Frontal cortex (tissue), 4 donors: ENCODE results near the gene NFS1. TPM values are rescaled to one million over a fixed set of nuclear protein-coding genes. Genes with fewer than 3 reads are reported as not detected.
"Not testable (repeated sequence)": the region's sequence is repeated elsewhere in the genome, so short reads cannot be mapped to it uniquely, and the experiment has no call there.

Experiments
- DNase-seq, 2 donors: peaks; one replicate each; pipeline ENCODE4 v3.0.0; 2012; ENCODE audit warnings: low spot score in 2 of 2
- FAIRE-seq: peaks from 2 replicates; lab custom pipeline; 2012; peaks lifted over from hg19 to GRCh38; lab: Jason Lieb, UNC
- total RNA-seq: library from RNA; depleted of rRNA; stranded (reverse); fragments of >200 nt; gene quantifications from one replicate; pipeline ENCODE4 v1.2.3, GENCODE V29; 2014
- donor health status: control.
- donor health status: control.
- donor health status: control.

NFS1 gene
- total RNA-seq, 1 donor from 2014 or later: 23.6 TPM

DNA sequence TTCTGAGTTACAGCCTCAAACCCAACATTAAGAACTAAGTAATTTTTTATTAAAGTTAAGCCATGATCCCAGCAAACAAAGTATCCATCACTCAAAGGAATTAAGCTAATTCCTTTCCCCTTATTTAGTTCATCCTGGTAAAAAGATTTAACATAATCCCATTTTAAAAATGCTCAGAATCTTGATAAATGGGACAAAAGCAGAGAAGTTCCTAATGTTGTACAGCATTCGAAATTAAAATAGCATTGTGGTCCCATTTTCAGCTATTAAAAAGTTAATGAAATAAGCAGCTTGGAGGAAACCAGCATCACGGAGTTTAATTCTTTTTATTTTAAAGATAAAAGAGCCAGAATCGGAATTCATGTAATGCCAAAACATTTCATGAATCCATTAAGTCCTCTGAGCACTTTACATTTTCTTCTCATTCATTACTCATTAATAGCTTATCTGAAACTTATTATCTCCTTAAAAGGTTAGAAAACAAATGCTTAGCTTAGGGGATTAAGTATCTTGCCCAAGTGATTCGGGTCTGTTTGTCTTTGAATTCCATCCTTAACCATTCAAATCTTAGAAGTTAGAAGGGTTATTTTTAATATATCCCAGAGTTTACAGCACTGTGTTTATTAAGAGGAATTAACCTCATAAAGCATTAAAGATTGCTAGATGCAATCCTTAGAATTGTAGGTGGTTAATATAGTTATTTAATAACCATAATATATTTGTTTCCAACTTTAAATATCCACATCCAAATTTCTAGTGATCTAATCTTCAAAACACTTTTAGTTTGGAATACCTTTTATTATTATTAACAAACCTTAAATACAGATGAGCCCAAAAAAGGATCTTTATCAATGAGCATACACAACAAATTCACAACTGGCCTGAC, 31.7 kb upstream of the NFS1 start:
- DNase-seq: no peak
- no peak for FAIRE-seq

DNA sequence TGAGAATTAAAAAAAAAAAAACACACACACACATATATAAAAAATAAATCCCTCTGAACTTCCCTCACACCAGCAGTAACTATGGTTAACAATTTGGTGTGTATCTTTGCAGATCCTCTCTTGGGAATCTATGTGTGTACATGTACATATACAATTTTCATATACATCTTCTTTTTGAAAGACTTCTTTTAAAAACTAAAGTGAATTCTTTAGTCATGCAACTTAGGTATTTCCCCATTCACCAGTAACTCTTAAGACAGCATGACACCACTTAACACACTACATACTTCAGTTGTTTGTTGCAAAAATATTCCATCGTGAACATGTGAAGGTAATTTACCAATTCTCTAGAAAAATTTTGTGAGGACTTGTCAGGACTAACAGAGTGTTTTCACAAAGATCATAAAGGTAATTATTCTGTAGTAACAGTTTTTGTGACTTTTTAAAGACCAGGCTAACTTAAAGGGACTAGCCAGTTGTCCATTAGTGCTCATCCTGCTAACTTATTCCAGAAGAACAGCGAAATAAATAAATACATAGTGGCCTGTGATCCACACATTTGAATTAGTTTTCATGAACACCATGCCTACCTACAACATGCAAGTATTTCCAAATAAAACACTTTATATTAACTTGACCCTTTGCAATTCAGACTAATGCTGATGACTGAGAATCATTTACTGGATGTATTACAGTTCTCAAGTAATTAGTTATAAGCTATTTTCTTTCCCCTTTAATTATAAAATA, 30.9 kb upstream of the NFS1 start:
- no peak for DNase-seq
- FAIRE-seq: no peak

GRCh38 chr20:35729283-35729807, 30.2 kb upstream of the NFS1 start:
- DNase-seq (no peak), FAIRE-seq (no peak)

DNA sequence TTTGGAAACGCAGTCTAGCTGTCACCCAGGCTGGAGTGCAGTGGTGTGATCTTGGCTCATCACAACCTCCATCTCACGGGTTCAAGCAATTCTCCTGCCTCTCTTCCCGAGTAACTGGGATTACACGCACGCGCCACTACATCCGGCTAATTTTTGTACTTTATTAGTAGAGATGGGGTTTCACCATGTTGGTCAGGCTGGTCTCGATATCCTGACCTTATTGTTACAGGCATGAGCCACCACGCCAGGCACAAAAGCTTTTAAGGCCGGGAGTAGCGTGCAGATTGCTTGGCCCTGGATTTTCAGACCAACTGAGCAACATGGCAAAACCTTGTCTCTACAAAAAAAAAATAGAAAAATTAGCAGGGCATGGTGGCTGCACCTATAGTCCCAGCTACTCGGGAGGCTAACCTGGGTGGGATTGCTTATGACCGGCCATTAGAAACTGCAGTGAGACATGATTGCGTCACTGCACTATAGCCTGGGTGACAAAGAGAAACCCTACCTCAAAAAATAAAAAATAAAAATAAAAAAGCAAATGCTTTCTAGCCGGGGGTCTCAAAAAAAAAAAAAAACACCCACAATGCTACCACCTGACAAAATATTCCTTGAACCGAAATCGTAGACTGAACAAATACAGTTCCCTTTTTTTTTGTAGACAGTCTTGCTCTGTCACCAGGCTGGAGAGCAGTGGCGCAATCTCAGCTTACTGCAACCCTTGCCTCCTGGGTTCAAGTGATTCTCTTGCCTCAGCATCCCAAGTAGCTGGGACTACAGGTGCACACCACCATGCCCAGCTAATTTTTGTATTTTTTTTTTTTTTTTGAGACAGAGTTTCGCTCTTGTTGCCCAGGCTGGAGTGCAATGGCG, 27.9 kb upstream of the NFS1 start:
- no peak for FAIRE-seq
- no peak for DNase-seq

GRCh38 chr20:35724321-35725230, 25.4 kb upstream of the NFS1 start:
- no peak for FAIRE-seq

DNA sequence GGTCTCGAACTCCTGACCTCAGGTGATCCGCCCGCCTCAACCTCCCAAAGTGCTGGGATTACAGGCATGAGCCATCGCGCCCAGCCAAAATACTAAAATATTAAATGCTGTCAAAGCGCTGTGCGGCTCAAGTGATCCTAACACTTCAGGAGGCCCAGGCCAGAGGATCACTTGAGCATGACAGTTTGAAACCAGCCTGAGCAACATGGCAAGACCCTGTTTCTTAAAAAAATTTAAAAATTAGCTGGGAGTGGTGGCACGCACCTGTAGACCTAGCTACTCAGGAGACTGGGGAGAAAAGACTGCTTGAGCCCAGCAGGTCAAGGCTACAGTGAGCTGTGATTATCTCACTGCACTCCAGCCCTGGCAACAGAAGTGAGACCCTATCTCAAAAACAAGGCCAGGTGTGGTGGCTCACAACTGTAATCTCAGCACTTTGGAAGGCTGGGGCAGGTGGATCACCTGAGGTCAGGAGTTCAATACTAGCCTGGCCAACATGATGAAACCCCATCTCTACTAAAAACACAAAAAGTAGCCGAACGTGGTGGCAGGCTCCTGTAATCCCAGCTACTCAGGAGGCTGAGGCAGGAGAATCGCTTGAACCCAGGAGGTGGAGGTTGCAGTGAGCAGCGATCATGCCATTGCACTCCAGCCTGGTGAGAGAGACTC, 24.6 kb upstream of the NFS1 start:
- not testable (repeated sequence) for FAIRE-seq, DNase-seq

More at GRCh38 chr20:35724321-35725230, 25.4 kb upstream of the NFS1 start:
- no peak for DNase-seq

GRCh38 chr20:35723275-35723639, 24.1 kb upstream of the NFS1 start:
- not testable (repeated sequence) for FAIRE-seq, DNase-seq

DNA sequence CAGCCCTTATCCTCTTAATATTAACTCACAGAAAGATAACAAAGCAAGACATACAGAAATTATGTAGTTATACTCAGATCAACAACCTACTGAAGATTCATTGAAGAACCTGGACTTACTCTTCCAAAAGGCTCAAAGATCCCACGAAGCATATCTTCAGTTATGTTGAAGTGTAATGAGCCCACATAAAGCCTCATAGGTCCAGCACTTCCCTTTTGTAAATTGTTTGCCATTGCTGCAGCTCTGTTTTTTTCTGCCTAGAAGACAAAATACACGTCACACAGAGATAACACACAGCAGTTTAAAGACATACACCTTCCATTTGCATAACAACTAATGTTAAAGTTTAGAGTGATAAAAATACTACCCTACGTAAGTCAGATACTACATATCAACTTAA, 22.5 kb upstream of the NFS1 start:
- DNase-seq: no peak
- no peak for FAIRE-seq

DNA sequence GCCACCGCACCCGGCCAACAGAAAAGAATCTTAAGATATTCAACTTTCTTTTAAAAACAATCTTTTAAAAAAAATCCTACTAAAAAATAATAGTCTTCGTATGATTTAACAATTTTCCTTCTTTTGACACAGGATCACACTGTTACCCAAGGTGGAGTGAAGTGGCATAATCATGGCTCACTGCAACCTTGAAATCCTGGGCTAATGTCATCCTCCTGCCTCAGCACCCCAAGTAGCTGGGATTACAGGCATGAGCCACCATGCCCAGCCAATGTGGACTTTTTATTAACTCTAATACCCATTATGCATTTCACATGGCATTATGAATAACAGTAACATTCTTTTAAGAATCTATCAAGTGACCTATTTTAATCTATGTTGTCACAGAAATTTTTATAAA, 22.1 kb upstream of the NFS1 start:
- DNase-seq: no peak
- FAIRE-seq: no peak

GRCh38 chr20:35720165-35721123, 21.3 kb upstream of the NFS1 start:
- no peak for FAIRE-seq
- no peak for DNase-seq

DNA sequence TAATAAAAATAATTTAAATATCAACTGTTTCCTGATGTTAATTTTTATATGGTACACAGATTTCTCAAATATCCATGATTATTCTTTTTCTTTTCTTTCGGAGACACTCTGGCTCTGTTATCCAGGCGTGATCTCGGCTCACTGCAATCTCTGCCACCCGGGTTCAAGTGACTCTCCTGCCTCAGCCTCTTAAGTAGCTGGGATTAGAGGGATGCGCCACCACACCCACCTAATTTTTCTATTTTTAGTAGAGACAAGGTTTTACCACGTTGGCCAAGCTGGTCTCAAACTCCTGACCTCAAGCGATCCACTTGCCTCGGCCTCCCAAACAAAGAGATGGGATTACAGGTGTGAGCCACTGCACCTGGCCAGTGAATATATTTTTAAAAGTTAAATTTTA, 20.6 kb upstream of the NFS1 start:
- DNase-seq: no peak
- FAIRE-seq: no peak

- FAIRE-seq (no peak), DNase-seq (no peak)
Observed at GRCh38 chr20:35718972-35719635, 20.0 kb upstream of the NFS1 start.

GRCh38 chr20:35718321-35718720, 19.2 kb upstream of the NFS1 start:
- FAIRE-seq, DNase-seq: not testable (repeated sequence)

DNA sequence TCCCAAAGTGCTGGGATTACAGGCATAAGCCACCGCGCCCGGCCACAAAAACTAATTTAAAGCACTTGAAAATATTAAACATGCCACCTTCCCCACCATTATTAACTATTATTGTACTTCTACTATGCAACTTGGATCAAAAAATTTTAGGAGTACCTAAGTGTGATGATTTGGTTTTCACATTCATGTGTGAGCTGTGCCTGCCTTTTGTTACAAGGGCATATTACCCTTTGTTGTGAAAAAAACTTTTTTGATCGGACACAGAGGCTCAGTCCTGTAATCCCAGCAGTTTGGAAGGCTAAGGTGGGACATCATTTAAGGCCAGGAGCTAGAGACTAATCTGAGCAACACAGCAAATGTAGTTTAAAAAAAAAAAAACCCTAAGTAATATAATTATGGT, 17.2 kb upstream of the NFS1 start:
- FAIRE-seq (no peak), DNase-seq (no peak)

GRCh38 chr20:35715652-35716051, 16.5 kb upstream of the NFS1 start:
- DNase-seq (no peak), FAIRE-seq (no peak)

- DNase-seq (no peak), FAIRE-seq (no peak)
Observed at GRCh38 chr20:35714127-35714526, 15.0 kb upstream of the NFS1 start.

- DNase-seq, FAIRE-seq: not testable (repeated sequence)
Observed at GRCh38 chr20:35713120-35713519, 14.0 kb upstream of the NFS1 start.
